Panc1 (cell line): ENCODE results near the gene SECISBP2.

Experiments used
- CTCF ChIP-seq: fragments of 450-650 bp; IDR thresholded peaks from 2 replicates; pipeline ENCODE4 v1.5.1; 2017; ENCODE audit warnings: mild to moderate bottlenecking
- POLR2AphosphoS5 ChIP-seq: IDR thresholded peaks from 2 replicates; pipeline ENCODE4 v1.6.1; 2012; ENCODE audit warnings: mild to moderate bottlenecking, low read depth, low read length, moderate library complexity
- REST ChIP-seq, 2 experiments: IDR thresholded peaks; 2 replicates each; pipeline ENCODE4 v1.6.1; 2011 to 2012; ENCODE audit warnings: low read depth in 2 of 2, control low read depth in 1 of 2, low read length in 1 of 2, mild to moderate bottlenecking in 1 of 2, moderate library complexity in 1 of 2; ENCODE audit not compliant: insufficient read depth in 1 of 2
- SIN3A ChIP-seq: IDR thresholded peaks from 2 replicates; pipeline ENCODE4 v1.6.1; 2012; ENCODE audit warnings: low read depth, mild to moderate bottlenecking, low read length, moderate library complexity, borderline replicate concordance; ENCODE audit not compliant: insufficient read depth
- TCF7L2 ChIP-seq: IDR thresholded peaks from 2 replicates; pipeline ENCODE4 v1.6.1; 2011; ENCODE audit warnings: mild to moderate bottlenecking, low read depth, low read length, inconsistent platforms

GRCh38 chr9:89304834-89305188 lies 13.5 kb upstream of the SECISBP2 start:
- no peak for TF ChIP-seq CTCF
- no peak for TF ChIP-seq TCF7L2
- TF ChIP-seq SIN3A: no peak
- TF ChIP-seq POLR2AphosphoS5: no peak
- no peak for TF ChIP-seq REST (IDR thresholded peaks at IDR 0.05; ENCODE audit: insufficient read depth in 1 of 2, low read depth in 2 of 2, low read length in 1 of 2)
